Measurements from ENCODE around the gene TMEM131.

TMEM131 gene

GRCh38 chr2:97758131-97758705 is 237.5 kb downstream of the TMEM131 start:
- Histone ChIP-seq H3K9me3 (no peaks in the 10 kb centered on the region), H3K4me1 (no peaks in the 10 kb centered on the region), H3K27me3 (no peaks in the 10 kb centered on the region), H3K36me3 (no peaks in the 10 kb centered on the region), H3K4me3 (ENCODE audit: low read depth, low read length) (no peak overlapping the region)
- DNase-seq: no peak
- no peak for TF ChIP-seq CTCF (IDR thresholded peaks at IDR 0.05; ENCODE audit: low read depth, low read length)

GRCh38 chr2:97757062-97757461 is 238.7 kb downstream of the TMEM131 start:
- no peak for DNase-seq
- no peaks in the 10 kb centered on the region for H3K9me3 ChIP-seq
- no peak for TF ChIP-seq CTCF (IDR thresholded peaks at IDR 0.05; ENCODE audit: low read depth, low read length)
- no peaks in the 10 kb centered on the region for H3K4me1 ChIP-seq
- no peaks in the 10 kb centered on the region for H3K27me3 ChIP-seq
- no peak overlapping the region for H3K4me3 ChIP-seq (ENCODE audit: low read depth, low read length)
- no peaks in the 10 kb centered on the region for H3K36me3 ChIP-seq

GRCh38 chr2:97755491-97755890 is 240.3 kb downstream of the TMEM131 start:
- DNase-seq: no peak
- no peaks in the 10 kb centered on the region for H3K27me3 ChIP-seq
- no peaks in the 10 kb centered on the region for H3K9me3 ChIP-seq
- H3K4me3 ChIP-seq (ENCODE audit: low read depth, low read length): no peak overlapping the region
- H3K36me3 ChIP-seq: no peaks in the 10 kb centered on the region
- TF ChIP-seq CTCF (IDR thresholded peaks at IDR 0.05; ENCODE audit: low read depth, low read length): no peak
- no peaks in the 10 kb centered on the region for H3K4me1 ChIP-seq

GRCh38 chr2:97754690-97755346 is 240.9 kb downstream of the TMEM131 start:
- Histone ChIP-seq H3K4me1 (no peaks in the 10 kb centered on the region), H3K36me3 (no peaks in the 10 kb centered on the region), H3K4me3 (ENCODE audit: low read depth, low read length) (no peak overlapping the region), H3K9me3 (no peaks in the 10 kb centered on the region), H3K27me3 (no peaks in the 10 kb centered on the region)
- no peak for DNase-seq
- no peak for TF ChIP-seq CTCF (IDR thresholded peaks at IDR 0.05; ENCODE audit: low read depth, low read length)

- H3K9me3 ChIP-seq: no peaks in the 10 kb centered on the region
- H3K36me3 ChIP-seq: no peaks in the 10 kb centered on the region
- H3K4me3 ChIP-seq (ENCODE audit: low read depth, low read length): no peak overlapping the region
- DNase-seq: no peak
- H3K27me3 ChIP-seq: no peaks in the 10 kb centered on the region
- H3K4me1 ChIP-seq: no peaks in the 10 kb centered on the region
- TF ChIP-seq CTCF (IDR thresholded peaks at IDR 0.05; ENCODE audit: low read depth, low read length): no peak
Observed at GRCh38 chr2:97752342-97753334, 243.1 kb downstream of the TMEM131 start.
